Gastrocnemius medialis (tissue), 4 donors: ENCODE measurements around the gene SGTA.

ENCODE experiments used
- POLR2A ChIP-seq, 2 donors: fragments of 450-650 bp; IDR thresholded peaks; one replicate each; pipeline ENCODE4 v1.6.1; 2017; ENCODE audit warnings: antibody characterized with exemption in 2 of 2, mild to moderate bottlenecking in 2 of 2, moderate library complexity in 2 of 2
- TF ChIP-seq, protein P1 (sequence below), 5 experiments: fragments of 450-650 bp in 3 of 5; fragments of 200-600 bp in 2 of 5; sonication (generic) in 2 of 5; IDR thresholded peaks in 4 of 5; conservative IDR thresholded peaks in 1 of 5; 1 replicate in 4 of 5; 2 replicates in 1 of 5; pipeline ENCODE4 v1.5.1; 2016 to 2019; ENCODE audit warnings: antibody characterized with exemption in 5 of 5, mild to moderate bottlenecking in 3 of 5, moderate library complexity in 3 of 5

DNA sequence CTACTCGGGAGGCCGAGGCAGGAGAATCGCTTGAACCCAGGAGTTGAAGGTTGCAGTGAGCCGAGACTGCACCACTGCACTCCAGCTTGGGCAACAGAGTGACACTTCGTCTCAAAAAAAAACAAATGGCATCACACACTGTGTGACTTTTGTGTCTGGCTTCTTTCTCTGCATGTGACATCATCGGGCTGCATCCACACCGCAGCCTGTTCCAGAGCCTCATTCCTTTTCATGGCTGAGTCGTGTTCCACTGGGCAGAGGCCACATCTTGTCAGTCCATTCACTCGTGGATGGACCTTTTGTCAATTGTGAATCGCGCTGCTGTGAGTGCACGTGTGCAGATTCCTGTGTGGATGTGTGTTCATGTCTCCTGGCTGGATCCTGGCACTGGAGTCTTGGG lies 10.5 kb upstream of the SGTA start:
- TF ChIP-seq, protein P1, sequence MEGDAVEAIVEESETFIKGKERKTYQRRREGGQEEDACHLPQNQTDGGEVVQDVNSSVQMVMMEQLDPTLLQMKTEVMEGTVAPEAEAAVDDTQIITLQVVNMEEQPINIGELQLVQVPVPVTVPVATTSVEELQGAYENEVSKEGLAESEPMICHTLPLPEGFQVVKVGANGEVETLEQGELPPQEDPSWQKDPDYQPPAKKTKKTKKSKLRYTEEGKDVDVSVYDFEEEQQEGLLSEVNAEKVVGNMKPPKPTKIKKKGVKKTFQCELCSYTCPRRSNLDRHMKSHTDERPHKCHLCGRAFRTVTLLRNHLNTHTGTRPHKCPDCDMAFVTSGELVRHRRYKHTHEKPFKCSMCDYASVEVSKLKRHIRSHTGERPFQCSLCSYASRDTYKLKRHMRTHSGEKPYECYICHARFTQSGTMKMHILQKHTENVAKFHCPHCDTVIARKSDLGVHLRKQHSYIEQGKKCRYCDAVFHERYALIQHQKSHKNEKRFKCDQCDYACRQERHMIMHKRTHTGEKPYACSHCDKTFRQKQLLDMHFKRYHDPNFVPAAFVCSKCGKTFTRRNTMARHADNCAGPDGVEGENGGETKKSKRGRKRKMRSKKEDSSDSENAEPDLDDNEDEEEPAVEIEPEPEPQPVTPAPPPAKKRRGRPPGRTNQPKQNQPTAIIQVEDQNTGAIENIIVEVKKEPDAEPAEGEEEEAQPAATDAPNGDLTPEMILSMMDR (IDR thresholded peaks at IDR 0.05 in 4 of 5, conservative IDR thresholded peaks at IDR 0.05 in 1 of 5): no peak
- no peak for TF ChIP-seq POLR2A (IDR thresholded peaks at IDR 0.05)
